Stimulated activated naive B cell treated with anti-CD40 and anti-IgM and Interleukin-4, amounts not matched to agents 10 μg/mL and 1 μg/mL and 100 μg/mL, for 72 hours (primary cell): ENCODE measurements around the gene TEX11.
"Not testable (repeated sequence)": the region's sequence is repeated elsewhere in the genome, so short reads cannot be mapped to it uniquely, and the experiment has no call there.

ENCODE experiments used
- ATAC-seq, 2 donors: fragments of 150-1000 bp; cut with Tn5 transposase; replicated peaks; 2 replicates each; pipeline ENCODE4 v1.10.0; 2021; ENCODE audit warnings: moderate library complexity in 1 of 2
- DNase-seq: peaks from one replicate; pipeline ENCODE4 v3.0.0; 2021
- H3K27ac Mint-ChIP-seq: one replicate; pipeline ENCODE4 v1.8.0; 2022; ENCODE audit warnings: mild to moderate bottlenecking, mixed read lengths
- H3K27me3 Mint-ChIP-seq, 2 donors: one replicate each; pipeline ENCODE4 v1.8.0; 2022; ENCODE audit warnings: mixed read lengths in 2 of 2
- H3K36me3 Mint-ChIP-seq, 2 donors: one replicate each; pipeline ENCODE4 v1.8.0; 2022; ENCODE audit warnings: mixed read lengths in 2 of 2, mild to moderate bottlenecking in 1 of 2
- H3K4me1 Mint-ChIP-seq, 2 donors: one replicate each; pipeline ENCODE4 v1.8.0; 2022; ENCODE audit warnings: mixed read lengths in 2 of 2, mild to moderate bottlenecking in 1 of 2
- H3K4me3 Mint-ChIP-seq, 2 donors: one replicate each; pipeline ENCODE4 v1.8.0; 2022; ENCODE audit warnings: mild to moderate bottlenecking in 2 of 2, mixed read lengths in 2 of 2, moderate library complexity in 1 of 2
- H3K9me3 Mint-ChIP-seq, 2 donors: one replicate each; pipeline ENCODE4 v1.8.0; 2022; ENCODE audit warnings: mixed read lengths in 2 of 2, mild to moderate bottlenecking in 1 of 2

Gene TEX11

DNA sequence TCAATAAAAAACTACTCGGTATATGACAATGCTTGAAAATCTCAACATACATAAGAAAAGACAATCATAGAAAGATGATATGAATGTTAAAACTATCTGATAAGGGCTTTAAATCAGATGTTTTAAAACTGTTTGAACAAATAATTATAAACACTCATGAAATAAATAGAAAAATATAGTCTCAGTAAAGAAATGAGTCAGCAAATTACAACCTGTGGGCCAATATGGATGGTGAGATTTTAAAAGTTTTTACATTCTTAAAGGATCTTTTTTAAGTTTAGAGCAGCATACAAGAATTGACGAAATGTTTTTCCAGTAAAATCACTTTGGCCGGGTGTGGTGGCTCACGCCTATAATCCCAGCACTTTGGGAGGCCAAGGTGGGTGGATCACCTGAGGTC, 83.1 kb downstream of the TEX11 start:
- H3K27ac Mint-ChIP-seq = no peak overlapping the region
- no peaks in the 10 kb centered on the region for H3K4me1 Mint-ChIP-seq
- H3K36me3 Mint-ChIP-seq = no peaks in the 10 kb centered on the region
- no peak for ATAC-seq
- H3K4me3 Mint-ChIP-seq = no peak overlapping the region
- no peaks in the 10 kb centered on the region for H3K9me3 Mint-ChIP-seq
- H3K27me3 Mint-ChIP-seq = peaks cover 0 to 16% of the 10 kb centered on the region in 2 donors
- no peak for DNase-seq

GRCh38 chrX:70808942-70809940, 99.3 kb downstream of the TEX11 start:
- Mint-ChIP-seq H3K27ac (no peak overlapping the region), H3K4me3 (no peak overlapping the region), H3K36me3 (peaks cover 0 to 3% of the 10 kb centered on the region in 2 donors), H3K9me3 (no peaks in the 10 kb centered on the region), H3K27me3 (peaks cover 0 to 3% of the 10 kb centered on the region in 2 donors), H3K4me1 (no peaks in the 10 kb centered on the region)
- no peak for ATAC-seq
- DNase-seq = no peak

DNA sequence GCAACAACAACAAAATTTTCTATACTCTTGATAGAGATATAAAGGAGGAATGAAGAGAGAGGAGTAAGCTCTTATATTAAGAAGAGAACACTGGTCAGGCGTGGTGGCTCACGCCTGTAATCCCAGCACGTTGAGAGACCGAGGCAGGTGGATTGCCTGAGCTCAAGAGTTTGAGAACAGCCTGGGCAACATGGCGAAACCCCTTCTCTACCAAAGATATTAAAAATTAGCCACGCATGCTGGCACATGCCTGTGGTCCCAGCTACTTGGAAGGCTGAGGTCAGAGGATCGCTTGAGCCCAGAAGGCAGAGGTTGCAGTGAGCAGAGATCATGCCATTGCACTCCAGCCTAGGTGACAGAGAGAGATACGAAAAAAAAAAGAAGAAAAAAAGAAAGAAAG, 102.4 kb downstream of the TEX11 start:
- H3K4me3 Mint-ChIP-seq = no peak overlapping the region
- ATAC-seq = no peak

DNA sequence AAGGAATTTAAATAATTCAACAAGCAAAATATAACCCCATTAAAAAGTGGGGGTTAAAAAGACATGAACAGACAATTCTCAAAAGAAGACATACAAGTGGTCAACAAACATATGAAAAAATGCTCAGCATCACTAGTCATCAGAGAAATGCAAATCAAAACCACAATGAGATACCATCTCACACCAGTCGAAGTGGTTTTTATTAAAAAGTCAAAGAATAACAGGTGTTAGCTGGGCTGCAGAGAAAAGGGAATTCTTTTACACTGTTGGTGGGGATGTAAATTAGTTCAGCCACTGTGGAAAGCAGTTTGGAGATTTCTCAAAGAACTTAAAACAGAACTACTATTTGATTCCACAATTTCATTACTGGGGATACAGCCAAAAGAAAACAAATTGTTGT, 111.8 kb downstream of the TEX11 start:
- not testable (repeated sequence) for H3K27ac Mint-ChIP-seq, ATAC-seq, H3K4me3 Mint-ChIP-seq, DNase-seq, H3K4me1 Mint-ChIP-seq, H3K9me3 Mint-ChIP-seq, H3K36me3 Mint-ChIP-seq, H3K27me3 Mint-ChIP-seq

More for the DNA sequence above, 102.4 kb downstream of the TEX11 start:
- Mint-ChIP-seq H3K4me1 (no peaks in the 10 kb centered on the region), H3K27me3 (peaks cover 0 to 12% of the 10 kb centered on the region in 2 donors), H3K27ac (no peak overlapping the region), H3K36me3 (no peaks in the 10 kb centered on the region), H3K9me3 (no peaks in the 10 kb centered on the region)
- no peak for DNase-seq

- Mint-ChIP-seq H3K27ac (no peak overlapping the region), H3K9me3 (no peaks in the 10 kb centered on the region), H3K4me1 (no peaks in the 10 kb centered on the region), H3K36me3 (no peaks in the 10 kb centered on the region), H3K27me3 (peaks cover 5% of the 10 kb centered on the region in 2 donors), H3K4me3 (no peak overlapping the region)
- DNase-seq (no peak), ATAC-seq (no peak)
These were observed 134.3 kb downstream of the TEX11 start for GRCh38 chrX:70774223-70774622.

- no peaks in the 10 kb centered on the region for H3K36me3 Mint-ChIP-seq
- no peaks in the 10 kb centered on the region for H3K9me3 Mint-ChIP-seq
- H3K27ac Mint-ChIP-seq = no peak overlapping the region
- DNase-seq (no peak), ATAC-seq (no peak)
- no peaks in the 10 kb centered on the region for H3K4me1 Mint-ChIP-seq
- H3K27me3 Mint-ChIP-seq = peaks cover 5 to 8% of the 10 kb centered on the region in 2 donors
- no peak overlapping the region for H3K4me3 Mint-ChIP-seq
These were observed 138.8 kb downstream of the TEX11 start for GRCh38 chrX:70769659-70770227.

- H3K27ac Mint-ChIP-seq = no peak overlapping the region
- H3K4me3 Mint-ChIP-seq = no peak overlapping the region
- no peak for DNase-seq
- ATAC-seq = no peak
- no peaks in the 10 kb centered on the region for H3K36me3 Mint-ChIP-seq
- peaks cover 0 to 1% of the 10 kb centered on the region in 2 donors for H3K9me3 Mint-ChIP-seq
- H3K4me1 Mint-ChIP-seq = no peaks in the 10 kb centered on the region
- peaks cover 38 to 48% of the 10 kb centered on the region in 2 donors for H3K27me3 Mint-ChIP-seq
These were observed 146.2 kb downstream of the TEX11 start for GRCh38 chrX:70762285-70762684.

DNA sequence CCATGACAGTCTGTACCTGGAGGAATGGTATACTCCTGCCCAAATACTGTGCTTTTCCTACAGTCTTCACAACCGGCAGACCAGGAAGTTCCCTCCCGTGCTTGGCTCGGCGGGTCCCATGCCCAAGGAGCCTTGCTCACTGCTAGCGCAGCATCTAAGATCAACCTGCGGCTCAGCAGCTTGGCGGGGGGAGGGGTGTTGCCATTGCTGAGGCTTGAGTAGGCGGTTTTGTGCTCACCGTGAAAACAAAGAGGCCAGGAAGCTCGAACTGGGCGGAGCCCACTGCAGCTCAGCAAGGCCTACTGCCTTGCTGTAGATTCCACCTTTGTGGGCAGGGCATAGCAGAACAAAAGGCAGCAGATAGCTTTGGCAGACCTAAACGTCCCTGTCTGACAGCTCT, 152.7 kb downstream of the TEX11 start:
- no peak for DNase-seq
- no peak overlapping the region for H3K4me3 Mint-ChIP-seq
- no peak overlapping the region for H3K27ac Mint-ChIP-seq
- no peak for ATAC-seq
- no peaks in the 10 kb centered on the region for H3K36me3 Mint-ChIP-seq
- peaks cover 1 to 4% of the 10 kb centered on the region in 2 donors for H3K9me3 Mint-ChIP-seq
- no peaks in the 10 kb centered on the region for H3K4me1 Mint-ChIP-seq
- peaks cover 32 to 38% of the 10 kb centered on the region in 2 donors for H3K27me3 Mint-ChIP-seq

GRCh38 chrX:70754169-70754848, 154.2 kb downstream of the TEX11 start:
- Mint-ChIP-seq H3K4me1 (no peaks in the 10 kb centered on the region), H3K27ac (no peak overlapping the region), H3K36me3 (no peaks in the 10 kb centered on the region), H3K27me3 (peaks cover 20 to 24% of the 10 kb centered on the region in 2 donors), H3K4me3 (no peak overlapping the region), H3K9me3 (peaks cover 0 to 4% of the 10 kb centered on the region in 2 donors)
- ATAC-seq (no peak), DNase-seq (no peak)

DNA sequence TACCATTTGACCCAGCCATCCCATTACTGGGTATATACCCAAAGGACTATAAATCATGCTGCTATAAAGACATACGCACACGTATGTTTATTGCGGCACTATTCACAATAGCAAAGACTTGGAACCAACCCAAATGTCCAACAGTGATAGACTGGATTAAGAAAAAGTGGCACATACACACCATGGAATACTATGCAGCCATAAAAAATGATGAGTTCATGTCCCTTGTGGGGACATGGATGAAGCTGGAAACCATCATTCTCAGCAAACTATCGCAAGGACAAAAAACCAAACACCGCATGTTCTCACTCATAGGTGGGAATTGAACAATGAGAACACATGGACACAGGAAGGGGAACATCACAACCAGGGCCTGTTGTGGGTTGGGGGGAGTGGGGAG, 174.7 kb downstream of the TEX11 start:
- not testable (repeated sequence) for ATAC-seq, H3K36me3 Mint-ChIP-seq, H3K27ac Mint-ChIP-seq, DNase-seq, H3K4me1 Mint-ChIP-seq, H3K9me3 Mint-ChIP-seq, H3K4me3 Mint-ChIP-seq
- peaks cover 6 to 10% of the 10 kb centered on the region in 2 donors for H3K27me3 Mint-ChIP-seq

GRCh38 chrX:70727961-70728360, 180.6 kb downstream of the TEX11 start:
- H3K36me3 Mint-ChIP-seq, ATAC-seq, H3K9me3 Mint-ChIP-seq, DNase-seq, H3K4me1 Mint-ChIP-seq, H3K27ac Mint-ChIP-seq, H3K4me3 Mint-ChIP-seq: not testable (repeated sequence)
- H3K27me3 Mint-ChIP-seq = peaks cover 6 to 23% of the 10 kb centered on the region in 2 donors

DNA sequence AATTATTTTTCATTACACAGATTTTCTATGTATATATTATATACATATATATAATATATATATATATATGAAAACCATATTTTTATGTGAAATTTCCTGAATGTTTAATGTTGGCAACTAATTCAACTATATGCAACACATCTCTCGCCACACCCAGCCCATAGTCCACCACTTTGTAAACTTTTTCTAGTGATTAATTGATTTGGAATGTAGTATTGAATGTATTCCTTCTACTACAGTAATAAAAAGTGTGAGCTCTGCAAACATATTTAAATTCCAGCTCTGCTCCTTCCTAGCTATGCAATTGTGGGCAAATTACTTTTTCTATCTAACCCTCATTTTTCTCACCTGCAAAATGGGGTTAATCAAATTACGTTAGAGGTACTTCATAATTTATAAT, 187.8 kb downstream of the TEX11 start:
- peaks cover 0 to 4% of the 10 kb centered on the region in 2 donors for H3K27me3 Mint-ChIP-seq
- H3K4me3 Mint-ChIP-seq = no peak overlapping the region
- DNase-seq = no peak
- no peaks in the 10 kb centered on the region for H3K4me1 Mint-ChIP-seq
- no peak for ATAC-seq
- H3K36me3 Mint-ChIP-seq = no peaks in the 10 kb centered on the region
- H3K27ac Mint-ChIP-seq = no peak overlapping the region
- no peaks in the 10 kb centered on the region for H3K9me3 Mint-ChIP-seq

DNA sequence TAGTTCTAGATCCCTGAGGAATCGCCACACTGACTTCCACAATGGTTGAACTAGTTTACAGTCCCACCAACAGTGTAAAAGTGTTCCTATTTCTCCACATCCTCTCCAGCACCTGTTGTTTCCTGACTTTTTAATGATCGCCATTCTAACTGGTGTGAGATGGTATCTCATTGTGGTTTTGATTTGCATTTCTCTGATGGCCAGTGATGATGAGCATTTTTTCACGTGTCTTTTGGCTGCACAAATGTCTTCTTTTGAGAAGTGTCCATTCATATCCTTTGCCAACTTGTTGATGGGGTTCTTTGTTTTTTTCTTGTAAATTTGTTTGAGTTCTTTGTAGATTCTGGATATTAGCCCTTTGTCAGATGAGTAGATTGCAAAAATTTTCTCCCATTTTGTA, 197.2 kb downstream of the TEX11 start:
- H3K27ac Mint-ChIP-seq, H3K4me3 Mint-ChIP-seq, DNase-seq, H3K36me3 Mint-ChIP-seq, ATAC-seq, H3K27me3 Mint-ChIP-seq, H3K4me1 Mint-ChIP-seq: not testable (repeated sequence)
- peaks cover 8 to 14% of the 10 kb centered on the region in 2 donors for H3K9me3 Mint-ChIP-seq

DNA sequence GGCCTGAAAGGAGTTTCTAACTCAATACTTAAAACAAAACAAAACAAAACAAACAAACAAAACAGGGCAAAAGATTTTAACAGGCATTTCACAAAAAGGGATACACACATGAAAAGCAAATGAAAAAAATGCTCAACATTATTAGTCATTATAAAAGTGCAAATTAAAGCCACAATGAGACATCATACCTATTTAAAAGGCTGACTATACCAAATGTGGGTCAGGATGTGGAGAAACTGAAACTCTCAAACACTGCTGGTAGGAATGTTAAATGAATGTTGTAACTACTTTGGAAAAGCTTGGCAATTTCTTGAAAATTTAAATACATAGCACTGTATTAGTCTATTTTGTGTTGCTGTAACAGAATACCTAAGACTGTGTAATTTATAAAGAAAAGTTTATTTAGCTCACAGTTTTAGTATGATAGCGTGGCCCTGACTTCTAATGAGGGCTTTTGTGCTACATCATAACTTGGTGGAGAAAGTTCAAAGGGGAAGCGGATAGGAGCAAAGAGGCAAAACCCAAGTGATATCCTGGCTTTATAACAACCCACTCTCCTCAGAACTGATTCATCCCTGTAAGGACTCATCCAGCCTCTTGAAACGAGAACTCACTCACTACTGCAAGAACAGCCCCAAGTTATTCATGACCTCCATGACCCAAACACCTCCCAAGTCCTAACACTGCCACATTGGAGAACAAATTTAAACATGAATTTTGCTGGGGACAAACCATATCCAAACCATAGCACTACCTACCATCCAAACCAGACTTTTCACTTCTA, 214.0 kb downstream of the TEX11 start:
- Mint-ChIP-seq H3K27me3 (peaks cover 0 to 4% of the 10 kb centered on the region in 2 donors), H3K4me1 (no peaks in the 10 kb centered on the region), H3K9me3 (no peaks in the 10 kb centered on the region), H3K36me3 (no peaks in the 10 kb centered on the region), H3K4me3 (no peak overlapping the region), H3K27ac (no peak overlapping the region)
- DNase-seq (no peak), ATAC-seq (no peak)
